Measurements from ENCODE around the gene TAF1B.

GRCh38 chr2:9961013-9961412 lies 117.7 kb downstream of the TAF1B start:
- TF ChIP-seq CTCF (IDR thresholded peaks at IDR 0.05) (no peak), POLR2A (IDR thresholded peaks at IDR 0.05) (no peak)

All from prostate gland (tissue), 2 donors.